GM18909 (cell line): ENCODE data around the gene ENPP7.

Source experiments
- ATAC-seq: cut with Tn5 transposase; IDR thresholded peaks from one replicate; pipeline ENCODE4 v1.9.1; 2021; ENCODE audit warnings: mild to moderate bottlenecking; ENCODE audit not compliant: unreplicated experiment, poor library complexity

The ENPP7 gene

DNA sequence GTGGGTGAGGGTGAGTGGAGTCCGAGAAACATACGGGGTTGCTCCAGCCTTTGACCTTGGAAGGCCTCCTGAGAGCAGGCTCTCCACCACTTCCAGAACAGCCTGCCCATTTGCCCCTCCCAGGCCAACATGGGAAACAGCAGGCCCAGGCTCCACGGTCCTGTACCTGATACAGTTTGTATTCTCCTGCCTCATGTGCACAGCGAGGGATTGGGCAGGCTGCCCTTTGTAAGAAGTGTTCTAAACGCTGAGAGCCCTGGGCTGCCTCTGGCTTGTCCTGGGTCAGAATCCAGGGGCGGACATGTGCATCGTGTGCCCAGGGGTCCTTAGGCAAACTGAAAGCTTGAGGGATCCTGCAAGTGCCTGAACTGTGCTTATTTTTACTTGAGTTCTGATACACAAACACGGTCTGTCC is 43.8 kb downstream of the ENPP7 start:
- ATAC-seq, result no peak

DNA sequence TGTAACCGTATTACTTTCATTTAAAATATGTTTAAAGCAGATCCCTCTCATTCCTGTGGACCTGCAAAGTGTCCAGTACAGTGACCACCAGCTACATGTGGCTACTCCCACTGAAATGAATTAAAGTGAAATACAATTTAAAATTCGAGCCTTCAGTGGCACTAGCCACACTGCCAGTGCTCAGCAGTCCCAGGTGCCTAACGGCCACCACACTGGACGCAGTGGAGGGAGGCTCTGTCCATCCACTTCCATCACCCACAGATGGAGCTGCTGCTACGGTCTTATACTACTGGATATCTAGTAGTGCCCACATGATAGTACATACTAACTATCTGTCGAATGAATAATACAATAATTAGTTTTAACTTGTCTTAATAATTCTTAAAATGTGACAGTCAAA is 44.9 kb downstream of the ENPP7 start:
- ATAC-seq, result no peak

DNA sequence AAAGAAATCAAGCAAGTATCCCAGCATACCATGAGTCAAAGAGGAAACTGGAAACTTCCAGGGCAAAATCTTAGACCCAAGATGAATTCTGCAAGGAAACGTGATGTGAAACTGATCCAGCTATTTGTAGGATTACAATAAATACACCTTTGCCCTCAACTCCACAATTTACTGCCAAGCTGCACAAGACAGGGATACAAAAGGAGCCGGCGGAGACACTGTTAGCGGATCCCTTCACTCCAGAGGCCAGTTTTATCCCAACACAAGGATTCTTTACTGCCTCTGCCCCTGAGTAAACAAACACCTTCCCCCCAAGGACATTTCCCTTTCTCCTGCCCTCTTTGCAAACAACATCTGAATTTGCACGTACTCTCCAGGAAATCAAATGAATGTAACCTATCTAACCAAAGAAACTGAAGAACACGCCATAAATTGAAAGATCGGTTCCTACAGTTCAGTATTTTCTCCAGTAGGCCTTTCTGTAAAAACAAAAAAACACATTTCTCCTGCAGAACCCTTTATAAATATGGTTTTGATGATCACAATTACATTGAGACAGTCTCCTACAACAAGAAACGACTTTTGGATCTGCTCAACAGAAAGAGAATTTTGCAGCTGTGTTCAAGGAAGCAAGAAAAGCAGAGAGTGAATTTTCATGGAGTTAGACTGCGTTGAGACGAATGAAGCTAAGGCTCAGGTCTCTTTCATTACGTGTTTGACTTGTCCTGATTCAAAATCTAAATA is 45.8 kb downstream of the ENPP7 start:
- ATAC-seq, result no peak

DNA sequence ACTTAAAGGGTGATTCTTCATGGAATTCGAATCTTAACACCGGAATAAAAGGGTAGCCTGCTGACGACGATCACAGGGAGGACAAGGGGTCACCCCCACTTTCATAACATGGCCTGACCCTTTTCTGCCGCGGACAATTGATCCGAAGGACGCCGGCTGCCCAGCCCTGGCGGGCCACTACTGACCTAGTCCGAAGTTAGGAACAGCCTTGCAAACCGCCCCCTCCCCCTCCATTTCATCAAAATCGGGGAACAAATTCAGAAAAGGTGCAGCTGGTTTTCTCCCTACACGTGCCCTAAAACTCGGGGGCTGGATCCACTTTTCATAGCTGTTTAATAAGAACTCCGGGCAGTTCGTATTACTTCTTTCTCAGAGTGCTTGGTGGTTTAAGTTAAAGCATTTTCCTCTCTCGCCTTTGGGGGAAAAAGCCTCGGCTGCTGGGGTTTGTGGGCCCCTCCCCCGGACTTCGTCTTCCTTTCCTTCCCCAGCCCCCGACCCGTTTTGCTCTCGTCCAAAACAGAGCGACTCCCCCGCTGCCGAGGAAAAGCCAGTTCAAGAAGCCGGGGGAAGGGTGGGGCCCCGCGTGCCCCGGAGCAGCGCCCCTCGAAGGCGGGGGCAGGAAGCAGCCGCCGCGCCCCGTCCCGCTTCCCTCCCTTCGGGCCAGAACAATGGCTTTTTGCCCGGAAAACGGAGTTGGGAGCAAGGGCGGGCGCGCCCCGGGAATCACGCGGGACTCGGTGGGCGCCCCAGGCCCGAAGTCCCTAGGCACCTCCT is 46.6 kb downstream of the ENPP7 start:
- ATAC-seq, result no peak

DNA sequence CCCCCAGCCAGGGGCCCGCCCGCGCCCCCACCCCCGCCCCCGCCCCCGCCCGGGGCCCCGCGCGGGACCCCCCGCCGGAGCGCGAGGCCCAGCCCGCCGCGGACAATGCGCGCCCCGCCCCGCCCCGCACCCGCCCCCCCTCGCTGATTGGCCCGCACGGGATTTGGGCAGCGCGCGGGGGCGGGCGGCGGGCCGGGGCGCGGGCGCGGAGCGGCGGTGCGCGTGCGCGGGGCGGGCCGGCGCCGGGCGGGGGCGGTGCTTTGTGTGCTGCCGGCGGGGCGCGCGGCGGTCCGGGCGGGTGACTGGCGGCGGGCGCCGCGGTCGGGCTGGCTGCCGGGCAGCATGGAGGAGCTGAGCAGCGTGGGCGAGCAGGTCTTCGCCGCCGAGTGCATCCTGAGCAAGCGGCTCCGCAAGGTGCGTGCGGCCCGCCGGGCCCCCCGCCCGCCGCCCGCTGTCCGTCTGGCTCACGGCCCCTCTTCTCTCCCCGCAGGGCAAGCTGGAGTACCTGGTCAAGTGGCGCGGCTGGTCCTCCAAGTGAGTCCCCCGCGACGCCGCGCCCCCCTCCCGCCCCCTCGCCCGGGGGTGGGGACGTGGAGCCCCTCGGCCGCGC is 47.3 kb downstream of the ENPP7 start, which contains the start of gene CBX2:
Gene CBX2 (plus strand): TSS at position 255 of the 610 bp plus-strand sequence. CDS start 88 bp downstream, at position 343.
- peak; percentile 63 for ATAC-seq

DNA sequence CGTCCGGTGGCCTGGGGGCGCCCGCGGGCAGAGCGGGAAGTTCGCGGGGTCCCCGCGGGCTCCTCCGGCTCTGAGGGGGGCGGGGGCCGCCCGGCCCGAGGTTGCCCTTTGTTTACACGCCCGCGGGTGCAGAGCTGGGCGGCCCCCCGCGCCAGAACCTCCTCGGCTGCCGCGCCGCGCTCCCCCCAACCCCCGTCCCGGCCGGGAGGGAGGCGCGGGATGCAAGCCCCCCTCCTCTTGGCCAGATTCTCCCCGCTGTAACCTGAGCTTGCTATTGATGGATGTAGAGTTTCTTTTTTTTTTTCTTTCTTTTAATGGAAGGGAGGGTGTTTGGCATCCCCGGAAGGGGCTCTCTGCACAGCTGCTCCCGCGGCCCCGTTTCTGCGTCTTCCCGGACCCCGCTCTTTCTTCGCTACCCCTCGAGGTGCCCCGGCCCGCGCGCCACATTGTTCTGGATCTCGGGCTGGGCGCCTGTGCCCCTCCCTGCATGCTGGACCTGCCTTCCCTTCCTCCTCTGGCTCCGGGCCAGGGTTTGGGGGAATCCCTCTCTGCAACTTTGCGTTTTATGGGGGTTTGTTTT is 47.9 kb downstream of the ENPP7 start:
- ATAC-seq, result peak; percentile 4

DNA sequence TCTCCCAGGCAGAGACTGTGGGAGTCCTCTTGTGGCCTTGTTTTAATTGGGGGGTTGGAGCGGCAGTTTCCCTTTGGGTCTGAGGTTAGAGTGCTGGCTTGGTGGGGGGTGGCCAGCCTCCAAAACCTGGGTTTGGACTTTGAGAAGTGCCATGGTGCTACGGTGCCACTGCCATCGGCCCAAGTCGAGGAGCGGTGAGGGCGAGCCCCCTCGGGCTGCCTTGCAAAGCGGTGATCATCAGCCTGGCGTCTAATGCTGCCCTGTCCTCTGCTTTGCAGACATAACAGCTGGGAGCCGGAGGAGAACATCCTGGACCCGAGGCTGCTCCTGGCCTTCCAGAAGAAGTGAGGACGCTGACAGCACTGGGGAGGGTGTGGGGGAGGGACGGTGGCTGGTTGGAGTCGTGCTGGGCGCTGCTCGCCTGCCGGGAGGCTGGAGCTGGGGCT is 48.4 kb downstream of the ENPP7 start:
- no peak for ATAC-seq

DNA sequence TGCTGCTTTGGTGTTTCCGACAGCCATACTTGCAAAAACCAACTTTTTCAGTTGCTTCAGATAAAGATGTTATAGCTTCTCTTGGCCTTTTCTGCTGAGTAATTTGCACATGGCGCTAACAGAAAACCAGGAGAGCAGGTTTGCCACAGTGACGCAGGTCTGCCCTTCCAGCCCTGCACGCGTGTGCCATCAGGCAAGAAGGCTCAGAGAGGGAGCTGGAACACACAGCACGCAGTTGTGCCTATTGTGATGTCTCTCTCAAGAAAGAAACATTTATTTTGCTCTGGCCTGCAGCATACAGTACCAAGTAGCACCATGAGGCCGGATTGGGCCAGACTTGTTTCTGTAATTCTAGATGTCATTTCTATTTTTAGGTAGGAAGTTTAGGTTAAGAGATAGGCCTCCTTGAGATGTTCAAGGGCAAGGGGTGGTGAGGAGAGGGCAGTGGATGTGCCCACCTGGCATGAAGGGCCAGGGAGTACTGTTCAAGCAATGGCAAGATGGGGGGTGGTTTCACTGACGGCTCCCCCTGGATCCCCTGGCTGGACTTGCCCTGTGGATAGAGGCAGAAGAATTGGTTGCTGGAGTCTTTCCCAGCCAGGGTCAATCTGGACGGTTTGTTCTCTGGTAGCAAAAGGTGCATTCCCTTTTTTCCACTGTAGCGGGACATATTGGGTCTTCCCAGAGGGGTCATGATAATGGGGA is 49.1 kb downstream of the ENPP7 start:
- no peak for ATAC-seq

DNA sequence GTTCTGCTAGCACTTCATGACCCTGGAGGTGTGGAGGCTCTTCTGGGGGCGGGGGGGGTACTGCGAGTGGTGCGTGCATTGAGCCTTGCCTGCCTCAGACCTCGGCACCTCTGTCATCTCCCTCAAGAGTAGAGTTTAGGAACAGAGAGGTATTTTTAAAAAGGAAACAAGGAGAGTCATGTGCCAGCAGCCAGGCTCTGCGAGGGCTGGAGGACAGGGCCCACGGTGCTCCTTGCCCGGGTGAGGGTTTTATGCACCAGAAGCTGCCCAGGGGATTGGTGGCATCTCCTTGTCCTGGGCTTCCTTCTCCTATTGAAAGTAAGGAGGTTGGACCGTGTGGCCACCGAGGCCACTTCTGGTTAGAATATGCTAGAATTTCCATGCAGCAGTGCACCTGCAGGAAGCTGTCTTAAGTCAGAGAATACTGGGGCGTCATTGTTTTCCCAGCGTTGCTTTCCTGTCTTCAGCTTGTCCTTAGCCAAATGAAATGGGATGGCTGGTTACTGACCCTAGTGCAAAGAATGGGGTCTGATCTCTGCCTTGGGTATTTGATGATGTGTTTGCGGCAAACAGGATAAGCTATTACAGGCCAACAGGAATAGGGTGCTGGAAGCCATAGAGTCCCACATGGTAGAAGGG is 50.4 kb downstream of the ENPP7 start:
- ATAC-seq, result no peak

DNA sequence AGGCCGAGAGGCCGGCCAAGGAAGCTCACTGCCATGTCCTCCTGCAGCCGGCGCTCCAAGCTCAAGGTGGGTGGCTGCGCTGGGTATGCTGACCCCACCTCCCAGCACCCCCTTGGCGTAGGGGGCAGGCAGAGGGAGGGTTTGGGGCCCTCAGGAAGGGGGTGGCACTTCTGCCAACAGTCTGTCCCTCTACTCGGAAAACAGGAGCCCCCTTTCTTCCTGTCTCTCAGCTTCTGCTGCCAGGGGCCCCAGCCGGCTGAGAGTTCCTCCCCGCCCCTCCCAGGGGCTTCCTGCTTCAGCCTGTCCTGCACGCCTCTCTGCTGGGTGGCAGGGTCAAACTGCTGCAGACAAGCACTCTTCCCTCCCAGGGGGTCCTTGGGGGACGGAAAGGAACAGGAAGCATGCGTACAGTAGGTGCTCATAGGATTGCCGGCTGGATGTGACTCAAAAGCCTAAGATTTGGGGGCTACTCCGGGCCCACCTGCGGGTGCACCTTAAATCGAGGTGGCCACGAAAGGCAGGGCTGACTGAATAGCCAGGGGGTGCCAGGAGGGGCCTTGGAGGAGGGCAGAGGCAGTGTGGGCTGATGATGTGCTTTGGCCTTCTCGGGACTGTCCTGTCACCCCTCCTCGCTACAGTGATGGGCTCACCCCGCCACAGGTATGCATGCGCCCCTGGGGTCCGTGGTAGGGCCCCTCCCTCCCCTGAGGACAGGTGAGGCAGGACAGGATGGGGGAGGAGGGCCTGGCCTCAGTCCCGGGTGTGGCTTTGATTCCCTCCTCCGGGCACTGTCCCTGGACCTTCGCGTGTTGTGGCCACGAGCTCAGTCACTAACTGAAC is 51.2 kb downstream of the ENPP7 start:
- ATAC-seq, result no peak

DNA sequence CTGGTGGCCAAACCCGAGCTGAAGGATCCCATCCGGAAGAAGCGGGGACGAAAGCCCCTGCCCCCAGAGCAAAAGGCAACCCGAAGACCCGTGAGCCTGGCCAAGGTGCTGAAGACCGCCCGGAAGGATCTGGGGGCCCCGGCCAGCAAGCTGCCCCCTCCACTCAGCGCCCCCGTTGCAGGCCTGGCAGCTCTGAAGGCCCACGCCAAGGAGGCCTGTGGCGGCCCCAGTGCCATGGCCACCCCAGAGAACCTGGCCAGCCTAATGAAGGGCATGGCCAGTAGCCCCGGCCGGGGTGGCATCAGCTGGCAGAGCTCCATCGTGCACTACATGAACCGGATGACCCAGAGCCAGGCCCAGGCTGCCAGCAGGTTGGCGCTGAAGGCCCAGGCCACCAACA is 53.1 kb downstream of the ENPP7 start:
- ATAC-seq, result no peak

DNA sequence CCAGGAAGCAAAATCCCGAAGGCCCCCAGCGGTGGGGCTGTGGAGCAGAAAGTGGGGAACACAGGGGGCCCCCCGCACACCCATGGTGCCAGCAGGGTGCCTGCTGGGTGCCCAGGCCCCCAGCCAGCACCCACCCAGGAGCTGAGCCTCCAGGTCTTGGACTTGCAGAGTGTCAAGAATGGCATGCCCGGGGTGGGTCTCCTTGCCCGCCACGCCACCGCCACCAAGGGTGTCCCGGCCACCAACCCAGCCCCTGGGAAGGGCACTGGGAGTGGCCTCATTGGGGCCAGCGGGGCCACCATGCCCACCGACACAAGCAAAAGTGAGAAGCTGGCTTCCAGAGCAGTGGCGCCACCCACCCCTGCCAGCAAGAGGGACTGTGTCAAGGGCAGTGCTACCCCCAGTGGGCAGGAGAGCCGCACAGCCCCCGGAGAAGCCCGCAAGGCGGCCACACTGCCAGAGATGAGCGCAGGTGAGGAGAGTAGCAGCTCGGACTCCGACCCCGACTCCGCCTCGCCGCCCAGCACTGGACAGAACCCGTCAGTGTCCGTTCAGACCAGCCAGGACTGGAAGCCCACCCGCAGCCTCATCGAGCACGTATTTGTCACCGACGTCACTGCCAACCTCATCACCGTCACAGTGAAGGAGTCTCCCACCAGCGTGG is 53.7 kb downstream of the ENPP7 start:
- no peak for ATAC-seq

DNA sequence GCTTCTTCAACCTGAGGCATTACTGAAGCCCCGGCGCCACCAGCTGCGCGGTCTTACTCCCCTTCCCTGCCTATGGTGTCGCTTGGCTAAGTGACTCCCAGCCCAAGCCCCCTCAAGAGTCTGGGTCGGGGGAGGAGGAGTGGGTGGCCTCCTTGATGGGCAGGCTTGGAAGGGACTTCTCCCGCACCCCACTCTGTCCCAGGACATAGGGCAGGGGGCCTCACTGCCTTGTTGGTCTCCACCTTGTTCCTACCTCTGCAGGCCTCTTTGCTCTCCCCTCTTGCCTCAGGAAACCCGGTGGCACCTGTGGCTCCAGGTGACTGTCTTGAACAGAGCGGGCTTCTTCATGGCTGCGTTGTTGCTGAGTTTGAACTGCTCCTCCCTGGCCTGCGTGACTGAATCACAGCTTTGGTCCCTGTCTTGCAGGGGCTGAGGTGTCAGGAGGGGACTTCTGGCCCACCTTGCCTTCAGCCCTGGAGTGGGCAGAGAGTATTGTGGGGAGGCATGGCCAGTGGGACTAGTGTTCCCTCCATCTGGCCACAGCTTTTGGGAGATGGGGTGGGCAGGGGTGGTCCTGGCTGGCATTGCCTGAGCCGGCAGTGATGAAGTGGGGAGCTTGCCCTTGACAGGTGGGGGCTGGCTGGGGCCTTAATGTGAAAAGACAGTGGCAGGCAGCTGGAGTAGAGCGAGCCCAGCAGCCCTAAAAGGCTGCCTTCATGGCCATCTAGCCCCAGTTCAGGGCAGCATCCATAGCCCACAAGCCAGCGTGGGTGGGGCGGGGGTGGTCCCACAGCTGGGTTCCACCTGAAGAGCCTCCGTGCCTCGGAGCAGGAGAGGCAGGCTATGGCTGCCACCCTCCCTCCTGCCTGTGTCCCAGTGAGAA is 54.5 kb downstream of the ENPP7 start:
- ATAC-seq, result no peak

DNA sequence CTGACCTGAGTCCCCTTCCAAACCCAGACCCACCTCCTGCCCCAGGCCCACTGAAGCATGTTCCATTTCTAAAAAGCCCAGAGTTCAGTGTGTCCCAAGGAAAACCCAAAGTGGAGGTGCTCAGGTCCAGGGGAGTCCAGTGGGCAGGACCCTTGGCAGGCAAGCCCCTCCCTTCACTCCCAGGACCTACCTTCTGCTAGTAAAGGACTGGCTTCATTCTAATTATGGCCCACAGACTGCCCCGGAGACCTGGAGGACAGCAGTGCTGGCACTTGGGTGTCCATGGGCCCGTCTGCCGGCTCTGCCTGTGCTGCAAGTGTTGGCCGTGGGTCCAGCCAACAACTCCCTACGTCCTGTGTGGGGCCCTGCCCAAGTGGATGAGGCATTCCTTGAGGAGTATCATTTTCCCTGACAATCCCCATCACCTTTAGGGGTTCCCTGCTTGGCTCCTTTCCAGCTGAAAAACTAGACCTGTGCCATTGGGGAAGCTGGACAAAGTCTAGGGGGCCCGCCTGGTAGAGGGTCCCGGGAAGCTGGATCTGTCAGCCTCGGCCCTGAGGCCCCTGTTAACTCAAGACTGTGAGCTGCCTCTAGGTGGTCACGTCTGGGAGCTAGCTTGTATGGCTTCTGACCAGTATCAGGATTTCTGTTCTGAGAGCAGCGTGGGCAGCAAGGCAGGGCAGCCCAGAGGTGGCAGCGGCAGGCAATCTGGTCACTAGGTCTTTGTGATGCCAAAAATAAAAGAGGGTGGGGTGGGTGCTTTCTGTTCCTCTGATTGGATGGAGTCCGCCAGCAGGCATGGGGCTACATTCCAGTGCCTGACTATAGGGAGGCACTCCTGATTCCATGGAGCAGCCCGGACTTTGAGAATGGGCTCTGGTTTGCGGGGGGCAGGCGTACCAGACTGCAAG is 55.4 kb downstream of the ENPP7 start:
- ATAC-seq, result no peak

DNA sequence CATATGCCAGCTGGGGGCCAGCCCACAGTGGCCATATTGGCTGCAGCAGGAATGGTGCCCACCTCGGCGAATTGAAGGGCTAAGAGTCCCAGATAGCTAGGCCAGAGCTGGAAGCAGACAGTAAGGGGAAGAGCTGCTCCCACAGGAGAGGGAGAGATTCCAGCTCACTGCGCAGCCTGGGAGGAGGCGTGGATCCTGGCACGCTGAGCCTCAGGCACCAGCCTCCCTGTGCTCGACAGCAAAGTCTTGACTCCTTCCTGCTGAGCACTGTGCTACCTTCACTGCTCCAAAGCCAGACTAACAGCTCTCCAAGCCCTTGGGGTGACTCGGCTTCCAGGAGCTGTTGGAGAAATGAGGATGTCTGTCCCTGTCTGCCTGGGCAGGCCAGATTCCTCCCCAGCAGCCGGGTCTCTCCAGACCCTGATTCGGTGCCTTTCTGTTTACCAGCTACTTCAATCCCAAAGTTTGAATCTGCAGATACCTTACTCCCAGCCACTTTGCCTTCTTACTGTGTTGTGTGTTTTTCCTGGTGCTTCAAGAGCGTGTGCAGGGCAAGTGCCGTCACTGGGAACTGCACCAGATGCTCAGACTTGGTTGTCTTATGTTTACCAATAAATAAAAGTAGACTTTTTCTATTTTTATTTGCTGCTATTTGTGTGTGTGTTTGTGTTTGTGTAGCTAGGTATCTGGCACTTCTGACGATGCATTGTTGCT is 56.3 kb downstream of the ENPP7 start:
- ATAC-seq, result no peak

DNA sequence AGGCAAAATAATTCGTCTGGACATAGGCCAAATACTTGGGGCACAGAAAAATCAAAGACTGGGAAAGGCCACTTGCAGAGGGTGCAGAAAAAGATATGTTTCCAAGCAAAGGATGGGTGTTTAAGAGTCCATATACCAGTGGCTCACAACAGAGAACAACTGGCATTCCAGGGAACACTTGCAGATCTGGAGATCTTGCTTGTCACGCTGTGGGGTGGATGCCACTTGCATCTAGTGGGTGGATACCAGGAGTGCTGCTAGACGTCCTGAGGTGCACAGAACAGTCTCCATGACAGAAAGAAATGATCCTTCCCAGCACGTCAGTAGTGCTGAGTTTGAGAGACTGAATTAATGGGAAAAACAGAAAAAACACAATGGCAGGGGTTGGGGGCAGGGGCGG is 57.7 kb downstream of the ENPP7 start:
- ATAC-seq, result no peak
